ENCODE results near the gene TSHZ3.

DNA sequence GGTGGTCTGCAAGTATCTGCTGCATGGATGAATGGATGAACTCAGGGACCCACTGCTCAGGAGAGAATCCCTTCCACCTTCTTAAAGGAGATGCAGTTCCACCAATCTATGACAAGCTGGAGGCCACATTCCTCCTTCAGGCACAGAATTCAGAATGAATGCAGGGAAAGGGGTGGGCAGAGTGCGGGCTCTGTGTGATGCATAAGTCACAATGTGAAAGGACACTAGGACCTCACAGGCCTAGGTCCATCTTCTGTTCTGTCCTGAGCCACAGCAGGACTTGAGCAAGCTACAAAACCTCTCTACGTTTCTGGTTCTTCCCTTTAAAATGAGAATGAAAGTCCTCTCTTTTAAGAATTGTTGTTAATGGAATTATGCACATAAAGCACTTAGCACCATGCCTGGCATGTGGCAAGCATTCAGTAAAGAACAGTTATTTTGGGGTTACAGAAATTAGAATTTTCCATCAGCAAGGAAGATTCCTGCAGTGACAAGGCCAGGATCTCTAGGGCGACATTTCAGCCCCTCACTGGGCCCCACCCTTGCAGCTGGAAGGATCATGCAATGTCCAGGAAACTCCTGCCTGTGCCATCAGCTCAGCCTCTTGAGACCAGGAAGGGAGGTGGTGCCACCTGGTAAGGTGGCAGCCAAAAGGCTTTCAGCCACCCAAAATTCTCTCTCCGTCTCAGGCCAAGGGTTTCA is 38.7 kb downstream of the TSHZ3 start:
- TF ChIP-seq, protein P1, sequence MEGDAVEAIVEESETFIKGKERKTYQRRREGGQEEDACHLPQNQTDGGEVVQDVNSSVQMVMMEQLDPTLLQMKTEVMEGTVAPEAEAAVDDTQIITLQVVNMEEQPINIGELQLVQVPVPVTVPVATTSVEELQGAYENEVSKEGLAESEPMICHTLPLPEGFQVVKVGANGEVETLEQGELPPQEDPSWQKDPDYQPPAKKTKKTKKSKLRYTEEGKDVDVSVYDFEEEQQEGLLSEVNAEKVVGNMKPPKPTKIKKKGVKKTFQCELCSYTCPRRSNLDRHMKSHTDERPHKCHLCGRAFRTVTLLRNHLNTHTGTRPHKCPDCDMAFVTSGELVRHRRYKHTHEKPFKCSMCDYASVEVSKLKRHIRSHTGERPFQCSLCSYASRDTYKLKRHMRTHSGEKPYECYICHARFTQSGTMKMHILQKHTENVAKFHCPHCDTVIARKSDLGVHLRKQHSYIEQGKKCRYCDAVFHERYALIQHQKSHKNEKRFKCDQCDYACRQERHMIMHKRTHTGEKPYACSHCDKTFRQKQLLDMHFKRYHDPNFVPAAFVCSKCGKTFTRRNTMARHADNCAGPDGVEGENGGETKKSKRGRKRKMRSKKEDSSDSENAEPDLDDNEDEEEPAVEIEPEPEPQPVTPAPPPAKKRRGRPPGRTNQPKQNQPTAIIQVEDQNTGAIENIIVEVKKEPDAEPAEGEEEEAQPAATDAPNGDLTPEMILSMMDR (IDR thresholded peaks at IDR 0.05): no peak
- TF ChIP-seq ZFX (IDR thresholded peaks at IDR 0.05; ENCODE audit: borderline replicate concordance): no peak

All from 22Rv1 (cell line).